Caco-2 (cell line): Measurements from ENCODE around the gene INCA1. TPM values are rescaled to one million over a fixed set of nuclear protein-coding genes. Genes with fewer than 3 reads are reported as not detected.

Source experiments
- BruUV-seq: library from RNA; stranded (reverse); fragments of 400-500 nt; replicated peaks from 2 replicates; lab custom pipeline; 2021; lab: Mats Ljungman, UMichigan
- CTCF ChIA-PET: fragments of 300-600 bp; sonication (Branson Sonifier 250); formaldehyde crosslinking; loops from one replicate; lab custom pipeline; 2022; ENCODE audit warnings: antibody characterized with exemption; lab: Charles Lee
- POLR2A ChIA-PET: fragments of 300-600 bp; sonication (Branson Sonifier 250); formaldehyde crosslinking; loops from one replicate; lab custom pipeline; 2022; ENCODE audit warnings: antibody characterized with exemption; lab: Charles Lee
- DNase-seq, 2 experiments: peaks; one replicate each; pipeline versions ENCODE4 v3.0.0 to v3.0.0-alpha.2; 2020 to 2022
- H3K27me3 ChIP-seq: replicated peaks from 2 replicates; pipeline ENCODE4 v1.6.0; 2011; ENCODE audit warnings: low read length; ENCODE audit not compliant: control insufficient read depth, insufficient read depth
- H3K36me3 ChIP-seq: 2 replicates; pipeline ENCODE4 v1.5.1; 2011; ENCODE audit warnings: low read length; ENCODE audit not compliant: control insufficient read depth, insufficient read depth
- H3K4me1 ChIP-seq: fragments of 250-450 bp; sonication (Bioruptor Pico); 2 replicates; pipeline ENCODE4 v1.5.1; 2020; ENCODE audit warnings: mild to moderate bottlenecking
- H3K4me3 ChIP-seq: 2 replicates; pipeline ENCODE4 v1.5.1; 2011; ENCODE audit warnings: low read depth, mild to moderate bottlenecking, control low read depth, low read length
- H3K9me3 ChIP-seq: fragments of 250-450 bp; sonication (Bioruptor Pico); 2 replicates; pipeline ENCODE4 v1.5.1; 2020; ENCODE audit warnings: mild to moderate bottlenecking, moderate library complexity
- H3K27ac Mint-ChIP-seq: one replicate; pipeline ENCODE4 v1.8.0; 2022; ENCODE audit warnings: mixed read lengths; ENCODE audit not compliant: unreplicated experiment
- H3K27me3 Mint-ChIP-seq: one replicate; pipeline ENCODE4 v1.8.0; 2022; ENCODE audit warnings: mixed read lengths; ENCODE audit not compliant: insufficient read depth, unreplicated experiment
- H3K36me3 Mint-ChIP-seq: one replicate; pipeline ENCODE4 v1.8.0; 2022; ENCODE audit warnings: mild to moderate bottlenecking, mixed read lengths; ENCODE audit not compliant: insufficient read depth, unreplicated experiment
- H3K4me1 Mint-ChIP-seq: one replicate; pipeline ENCODE4 v1.8.0; 2022; ENCODE audit warnings: low read depth, mixed read lengths; ENCODE audit not compliant: unreplicated experiment
- H3K4me3 Mint-ChIP-seq: one replicate; pipeline ENCODE4 v1.8.0; 2022; ENCODE audit warnings: mild to moderate bottlenecking, moderate library complexity, mixed read lengths; ENCODE audit not compliant: unreplicated experiment
- H3K9me3 Mint-ChIP-seq: one replicate; pipeline ENCODE4 v1.8.0; 2022; ENCODE audit warnings: mixed read lengths; ENCODE audit not compliant: unreplicated experiment
- CTCF ChIP-seq, 2 experiments: fragments of 200-600 bp in 1 of 2; IDR thresholded peaks; 1 replicate in 1 of 2; 2 replicates in 1 of 2; pipeline versions ENCODE4 v1.5.1 to v1.8.0; 2011 to 2022; ENCODE audit warnings: antibody characterized with exemption in 1 of 2, control low read depth in 1 of 2, inconsistent platforms in 1 of 2, low read depth in 1 of 2, low read length in 1 of 2, mild to moderate bottlenecking in 1 of 2, moderate library complexity in 1 of 2; ENCODE audit not compliant: insufficient read depth in 1 of 2, severe bottlenecking in 1 of 2, unreplicated experiment in 1 of 2
- intact Hi-C: fragments of 100-400 bp; cut with micrococcal nuclease; formaldehyde crosslinking; loops from one replicate; pipeline ENCODE4 v1.10.0; 2022; ENCODE audit not compliant: unreplicated experiment
- total RNA-seq: library from RNA; stranded (reverse); gene quantifications from 2 replicates; pipeline ENCODE4 v1.2.3, GENCODE V29; 2022

Gene INCA1
- total RNA-seq, 1 experiment from 2014 or later: 0.64 TPM

GRCh38 chr17:4972752-4973151 is 24.6 kb downstream of the INCA1 start:
- Histone ChIP-seq H3K4me1 (peaks cover 4% of the 10 kb centered on the region; the same call in 1 of the 2 replicates), H3K4me3 (no peak overlapping the region), H3K27me3 (no peaks in the 10 kb centered on the region), H3K36me3 (no peaks in the 10 kb centered on the region), H3K9me3 (no peaks in the 10 kb centered on the region)
- Mint-ChIP-seq H3K36me3 (peaks cover 37% of the 10 kb centered on the region), H3K27me3 (no peaks in the 10 kb centered on the region), H3K4me3 (peak overlapping the region; percentile 49), H3K4me1 (peaks cover 9% of the 10 kb centered on the region), H3K9me3 (no peaks in the 10 kb centered on the region), H3K27ac (peak overlapping the region; percentile 66)
- TF ChIP-seq CTCF (IDR thresholded peaks at IDR 0.05; ENCODE audit: insufficient read depth in 1 of 2, low read depth in 1 of 2, low read length in 1 of 2, severe bottlenecking in 1 of 2, unreplicated experiment in 1 of 2): no peak
- no peak for DNase-seq
- intact Hi-C loops: no loop called here
- POLR2A ChIA-PET: no interaction called here
- CTCF ChIA-PET: no interaction called here
- no TSS peak for BruUV-seq

GRCh38 chr17:4972322-4972721 is 25.0 kb downstream of the INCA1 start:
- no peak for TF ChIP-seq CTCF (IDR thresholded peaks at IDR 0.05; ENCODE audit: insufficient read depth in 1 of 2, low read depth in 1 of 2, low read length in 1 of 2, severe bottlenecking in 1 of 2, unreplicated experiment in 1 of 2)
- ChIA-PET POLR2A (no interaction called here), CTCF (no interaction called here)
- H3K27ac Mint-ChIP-seq: peak overlapping the region; percentile 66
- Histone ChIP-seq H3K4me1 (peaks cover 4% of the 10 kb centered on the region; the same call in 1 of the 2 replicates), H3K27me3 (no peaks in the 10 kb centered on the region), H3K9me3 (no peaks in the 10 kb centered on the region), H3K4me3 (no peak overlapping the region), H3K36me3 (no peaks in the 10 kb centered on the region)
- peaks cover 37% of the 10 kb centered on the region for H3K36me3 Mint-ChIP-seq
- BruUV-seq: no TSS peak
- intact Hi-C loops: no loop called here
- no peaks in the 10 kb centered on the region for H3K9me3 Mint-ChIP-seq
- H3K4me1 Mint-ChIP-seq: peaks cover 9% of the 10 kb centered on the region
- no peaks in the 10 kb centered on the region for H3K27me3 Mint-ChIP-seq
- H3K4me3 Mint-ChIP-seq: peak overlapping the region; percentile 49
- no peak for DNase-seq

DNA sequence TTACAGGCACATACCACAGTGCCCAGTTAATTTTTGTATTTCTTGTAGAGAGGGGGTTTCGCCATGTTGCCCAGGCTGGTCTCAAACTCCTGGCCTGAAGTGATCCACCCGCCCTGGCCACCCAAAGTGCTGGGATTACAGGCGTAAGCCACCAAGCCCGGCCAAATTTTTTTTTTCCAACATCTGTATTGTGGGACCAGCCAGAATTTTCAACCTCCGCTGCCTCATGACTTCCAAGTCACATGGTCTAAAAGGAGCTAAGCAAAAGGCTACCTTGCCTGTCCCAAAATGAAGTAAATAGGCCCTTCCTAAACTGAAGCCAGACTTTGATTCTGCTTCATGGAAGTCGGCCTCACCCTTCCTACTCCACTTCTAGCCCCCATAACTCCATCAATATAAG is 25.5 kb downstream of the INCA1 start:
- Mint-ChIP-seq H3K27me3 (no peaks in the 10 kb centered on the region), H3K9me3 (no peaks in the 10 kb centered on the region), H3K27ac (no peak overlapping the region), H3K36me3 (peaks cover 37% of the 10 kb centered on the region), H3K4me3 (no peak overlapping the region), H3K4me1 (peaks cover 9% of the 10 kb centered on the region)
- TF ChIP-seq CTCF (IDR thresholded peaks at IDR 0.05; ENCODE audit: insufficient read depth in 1 of 2, low read depth in 1 of 2, low read length in 1 of 2, severe bottlenecking in 1 of 2, unreplicated experiment in 1 of 2): no peak
- CTCF ChIA-PET: no interaction called here
- DNase-seq: no peak
- no peak overlapping the region for H3K4me3 ChIP-seq
- BruUV-seq: no TSS peak
- POLR2A ChIA-PET: interaction anchor here (0.6 kb wide), 1 partner anchor 122 kb away, joined by 3 read pairs; no protein-coding TSS in a partner anchor
- no peaks in the 10 kb centered on the region for H3K9me3 ChIP-seq
- H3K27me3 ChIP-seq: no peaks in the 10 kb centered on the region
- peaks cover 4% of the 10 kb centered on the region; the same call in 1 of the 2 replicates for H3K4me1 ChIP-seq
- no peaks in the 10 kb centered on the region for H3K36me3 ChIP-seq
- intact Hi-C loops: no loop called here
